Kidney (tissue), 14 donors: ENCODE measurements around the gene OSER1. TPM values are rescaled to one million over a fixed set of nuclear protein-coding genes. Genes with fewer than 3 reads are reported as not detected.
A peak's percentile ranks its signal among the peaks of the same experiment; 100 is the strongest.

ENCODE experiments used
- DNase-seq, 5 donors: peaks; one replicate each; pipeline ENCODE4 v3.0.0-alpha.2; 2013 to 2020
- FAIRE-seq: peaks from 2 replicates; lab custom pipeline; 2012; peaks lifted over from hg19 to GRCh38; lab: Jason Lieb, UNC
- H3K27ac ChIP-seq, 2 donors: one replicate each; pipeline ENCODE4 v1.7.0; 2013; ENCODE audit warnings: low read depth in 2 of 2, low read length in 2 of 2, inconsistent platforms in 1 of 2
- H3K27me3 ChIP-seq: one replicate; pipeline ENCODE4 v1.7.1; 2013; ENCODE audit warnings: low read length, inconsistent platforms; ENCODE audit not compliant: control insufficient read depth, insufficient read depth
- H3K36me3 ChIP-seq, 3 donors: one replicate each; pipeline versions ENCODE4 v1.7.0 to v1.7.1; 2013; ENCODE audit warnings: low read length in 3 of 3, control low read depth in 1 of 3, inconsistent platforms in 1 of 3; ENCODE audit not compliant: insufficient read depth in 3 of 3, control insufficient read depth in 2 of 3
- H3K4me1 ChIP-seq, 3 donors: one replicate each; pipeline versions ENCODE4 v1.7.0 to v1.7.1; 2013; ENCODE audit warnings: low read length in 3 of 3, inconsistent platforms in 1 of 3, low read depth in 1 of 3; ENCODE audit not compliant: control insufficient read depth in 2 of 3, insufficient read depth in 2 of 3
- H3K4me3 ChIP-seq, 3 donors: one replicate each; pipeline versions ENCODE4 v1.7.0 to v1.8.1; 2013; ENCODE audit warnings: low read length in 3 of 3, control low read depth in 1 of 3, inconsistent platforms in 1 of 3
- H3K9ac ChIP-seq, 3 donors: one replicate each; pipeline versions ENCODE4 v1.7.0 to v1.7.1; 2013; ENCODE audit warnings: low read length in 3 of 3, control low read depth in 1 of 3, inconsistent platforms in 1 of 3
- H3K9me3 ChIP-seq, 3 donors: one replicate each; pipeline versions ENCODE4 v1.7.0 to v1.7.1; 2013; ENCODE audit warnings: low read length in 3 of 3, control low read depth in 1 of 3, inconsistent platforms in 1 of 3; ENCODE audit not compliant: control insufficient read depth in 2 of 3, insufficient read depth in 1 of 3
- intact Hi-C: fragments of 100-400 bp; cut with DNase I; formaldehyde crosslinking; loops from one replicate; pipeline ENCODE4 v1.11.1; 2022
- polyA plus RNA-seq: library from polyadenylated mRNA; stranded (reverse); fragments of 350-450 nt; fragmentation: Illumina TruSeq; extraction: RNeasy Lipid Tissue Mini Kit (QIAGEN cat#74804); gene quantifications from one replicate; pipeline ENCODE4 v1.2.3, GENCODE V29; 2014; ENCODE audit warnings: low read depth, low replicate concordance; ENCODE audit not compliant: insufficient read depth
- total RNA-seq: library from RNA; stranded (reverse); fragmentation: NEBNext Ultra II Directional; extraction: Animal tissue kit (Norgen Biotek cat#: 25700); gene quantifications from one replicate; pipeline ENCODE4 v1.2.1, GENCODE V29; 2021
- TF ChIP-seq, protein P1 (sequence below): IDR thresholded peaks from 3 replicates; pipeline ENCODE4 v1.5.1; 2012; ENCODE audit warnings: mild to moderate bottlenecking, moderate library complexity, borderline replicate concordance; ENCODE audit not compliant: insufficient read depth; ENCODE audit errors: extremely low read depth
- donor health status: control.
- donor health status: control.
- donor health status: control.
- donor health status: control.
- donor health status: control.
- donor health status: DM: yes; HTN: yes; CAD: no.
- donor health status: Normal renal cell carcinoma (clear cell type).

OSER1 gene
- total and polyA plus RNA-seq, 2 donors from 2014 or later = 29.3 to 33.5 TPM

DNA sequence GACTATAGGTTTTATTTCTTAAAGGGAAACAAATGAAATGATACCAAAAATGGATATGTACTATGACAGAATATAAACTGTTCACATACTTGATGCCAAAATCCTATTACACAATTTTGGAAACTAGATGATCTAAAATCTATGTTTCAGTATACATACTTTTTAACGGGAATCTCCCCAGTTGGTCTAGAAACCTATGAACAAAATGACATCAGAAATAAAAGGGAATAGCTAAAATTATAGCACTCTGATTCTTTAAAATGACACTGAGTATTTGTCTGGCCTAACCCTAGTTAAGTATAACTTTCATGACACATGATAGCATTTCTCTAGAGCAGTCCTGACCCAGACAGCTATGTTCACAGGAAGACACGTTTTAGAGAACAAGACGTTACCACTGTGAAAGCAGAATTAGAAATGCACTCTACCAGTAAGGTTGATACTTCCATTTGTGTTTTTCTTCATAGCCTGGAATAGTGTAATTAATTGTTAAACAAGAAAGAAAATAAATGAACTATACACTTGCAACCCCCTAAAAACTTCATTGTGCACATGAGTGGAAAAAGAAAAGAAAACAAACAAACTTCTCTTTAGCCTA, 3.3 kb downstream of the OSER1 start:
- TF ChIP-seq, protein P1, sequence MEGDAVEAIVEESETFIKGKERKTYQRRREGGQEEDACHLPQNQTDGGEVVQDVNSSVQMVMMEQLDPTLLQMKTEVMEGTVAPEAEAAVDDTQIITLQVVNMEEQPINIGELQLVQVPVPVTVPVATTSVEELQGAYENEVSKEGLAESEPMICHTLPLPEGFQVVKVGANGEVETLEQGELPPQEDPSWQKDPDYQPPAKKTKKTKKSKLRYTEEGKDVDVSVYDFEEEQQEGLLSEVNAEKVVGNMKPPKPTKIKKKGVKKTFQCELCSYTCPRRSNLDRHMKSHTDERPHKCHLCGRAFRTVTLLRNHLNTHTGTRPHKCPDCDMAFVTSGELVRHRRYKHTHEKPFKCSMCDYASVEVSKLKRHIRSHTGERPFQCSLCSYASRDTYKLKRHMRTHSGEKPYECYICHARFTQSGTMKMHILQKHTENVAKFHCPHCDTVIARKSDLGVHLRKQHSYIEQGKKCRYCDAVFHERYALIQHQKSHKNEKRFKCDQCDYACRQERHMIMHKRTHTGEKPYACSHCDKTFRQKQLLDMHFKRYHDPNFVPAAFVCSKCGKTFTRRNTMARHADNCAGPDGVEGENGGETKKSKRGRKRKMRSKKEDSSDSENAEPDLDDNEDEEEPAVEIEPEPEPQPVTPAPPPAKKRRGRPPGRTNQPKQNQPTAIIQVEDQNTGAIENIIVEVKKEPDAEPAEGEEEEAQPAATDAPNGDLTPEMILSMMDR = no peak
- H3K36me3 ChIP-seq = peaks cover 0 to 31% (median 3%) of the 10 kb centered on the region in 3 donors
- DNase-seq (no peak), FAIRE-seq (no peak)
- H3K4me3 ChIP-seq = no peak overlapping the region
- peak overlapping the region in 1 of 3 donors; percentile 25 for H3K9ac ChIP-seq
- intact Hi-C loops = no loop called here
- H3K9me3 ChIP-seq = no peaks in the 10 kb centered on the region
- H3K27me3 ChIP-seq = no peaks in the 10 kb centered on the region
- no peak overlapping the region for H3K27ac ChIP-seq
- peaks cover 6 to 13% (median 11%) of the 10 kb centered on the region in 3 donors for H3K4me1 ChIP-seq

DNA sequence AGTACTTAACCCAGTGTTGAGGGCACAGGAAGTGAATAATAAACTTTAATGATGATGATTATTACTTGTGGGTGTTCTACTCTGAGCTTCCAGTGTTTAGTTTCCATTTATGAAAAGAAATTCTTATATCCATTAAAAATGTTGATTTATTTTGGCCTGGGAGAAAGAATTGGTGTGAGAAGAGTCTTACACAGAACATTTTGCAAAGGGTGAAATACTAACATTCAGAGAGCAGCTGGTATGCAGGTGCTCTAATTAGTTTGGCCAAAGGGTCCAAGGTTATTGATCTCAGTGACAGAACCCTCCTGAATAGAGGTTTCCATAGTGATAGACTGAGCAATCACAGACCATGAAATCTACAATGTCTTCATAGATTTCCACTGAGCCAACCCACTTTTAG, 4.4 kb downstream of the OSER1 start:
- intact Hi-C loops = no loop called here

DNA sequence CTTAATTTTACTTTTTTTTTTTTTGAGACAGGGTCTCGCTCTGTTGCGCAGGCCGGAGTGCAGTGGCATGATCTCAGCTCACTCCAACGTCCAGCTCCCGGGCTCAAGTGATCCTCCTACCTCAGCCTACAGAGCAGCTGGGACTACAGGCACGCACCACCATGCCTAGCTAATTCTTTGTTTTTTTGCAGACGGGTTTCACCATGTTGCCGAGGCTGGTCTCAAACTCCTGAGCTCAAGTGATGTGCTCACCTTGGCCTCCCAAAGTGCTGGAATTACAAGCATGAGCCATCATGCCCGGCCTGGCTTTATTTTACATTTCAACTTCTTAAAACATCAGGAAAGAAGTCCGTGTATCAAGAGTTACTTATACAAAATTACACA, 5.7 kb downstream of the OSER1 start:
- Histone ChIP-seq H3K9ac (no peak overlapping the region), H3K36me3 (peaks cover 3 to 53% (median 8%) of the 10 kb centered on the region in 3 donors), H3K27me3 (no peaks in the 10 kb centered on the region), H3K9me3 (no peaks in the 10 kb centered on the region), H3K27ac (no peak overlapping the region), H3K4me1 (peaks cover 4 to 8% (median 5%) of the 10 kb centered on the region in 3 donors), H3K4me3 (no peak overlapping the region)
- DNase-seq = no peak
- TF ChIP-seq, protein P1 = no peak
- intact Hi-C loops = no loop called here
- no peak for FAIRE-seq

More for the DNA sequence above, 4.4 kb downstream of the OSER1 start:
- TF ChIP-seq, protein P1 = no peak
- Histone ChIP-seq H3K9me3 (no peaks in the 10 kb centered on the region), H3K4me1 (peaks cover 4 to 8% (median 5%) of the 10 kb centered on the region in 3 donors), H3K27ac (no peak overlapping the region), H3K27me3 (no peaks in the 10 kb centered on the region), H3K4me3 (no peak overlapping the region), H3K36me3 (peaks cover 3 to 42% (median 3%) of the 10 kb centered on the region in 3 donors), H3K9ac (no peak overlapping the region)
- DNase-seq = no peak
- no peak for FAIRE-seq
